HepG2 (cell line): ENCODE measurements around the gene SLC1A2. TPM values are rescaled to one million over a fixed set of nuclear protein-coding genes. Genes with fewer than 3 reads are reported as not detected.

Experiments
- ATAC-seq: fragments of 200-7000 bp; cut with Tn5 transposase; 3 replicates; pipeline ENCODE4 v1.9.1; 2020; ENCODE audit warnings: mild to moderate bottlenecking, moderate library complexity
- BruUV-seq: library from RNA; stranded (reverse); fragments of 400-500 nt; replicated peaks from 2 replicates; lab custom pipeline; 2021; lab: Mats Ljungman, UMichigan
- CTCF ChIA-PET: fragments of 300-600 bp; formaldehyde crosslinking; extraction: SDS; loops from one replicate; lab custom pipeline; 2021; ENCODE audit warnings: low total read pairs, inconsistent platforms, low intra/inter-chr PET ratio; lab: Yijun Ruan, JAX
- POLR2A ChIA-PET: fragments of 350-600 bp; sonication (Branson Sonifier 250); formaldehyde crosslinking; loops from one replicate; lab custom pipeline; 2020; ENCODE audit warnings: antibody characterized with exemption, inconsistent platforms; lab: Yijun Ruan, JAX
- DNase-seq: peaks from one replicate; pipeline ENCODE4 v3.0.0-alpha.2; 2015; ENCODE audit warnings: low spot score
- FAIRE-seq: peaks from 3 replicates; lab custom pipeline; 2011; peaks lifted over from hg19 to GRCh38; lab: Jason Lieb, UNC
- H2AFZ ChIP-seq: one replicate; pipeline ENCODE4 v1.6.1; 2011; ENCODE audit warnings: low read length, inconsistent platforms
- H3K27ac ChIP-seq: fragments of 300-600 bp; 3 replicates; pipeline ENCODE4 v1.8.0; 2011; ENCODE audit warnings: mixed run types, mild to moderate bottlenecking, mixed read lengths, low read length, inconsistent platforms; ENCODE audit not compliant: insufficient read depth; ENCODE audit errors: extremely low read length
- H3K27me3 ChIP-seq, 2 experiments: fragments of 200-600 bp in 1 of 2; 2 replicates in 1 of 2; 3 replicates in 1 of 2; pipeline versions ENCODE4 v1.6.0 to v1.8.0; 2011; ENCODE audit warnings: low read length in 2 of 2, mild to moderate bottlenecking in 2 of 2, moderate library complexity in 2 of 2, inconsistent platforms in 1 of 2; ENCODE audit not compliant: insufficient read depth in 2 of 2, control insufficient read depth in 1 of 2
- H3K36me3 ChIP-seq, 2 experiments: fragments of 200-600 bp in 1 of 2; replicated peaks in 1 of 2; 2 replicates in 1 of 2; 3 replicates in 1 of 2; pipeline versions ENCODE4 v1.5.1 to v1.8.0; 2011; ENCODE audit warnings: low read length in 2 of 2, inconsistent platforms in 1 of 2; ENCODE audit not compliant: insufficient read depth in 2 of 2, control insufficient read depth in 1 of 2
- H3K4me1 ChIP-seq: 2 replicates; pipeline ENCODE4 v1.5.1; 2012; ENCODE audit warnings: low read length, inconsistent platforms; ENCODE audit not compliant: insufficient read depth
- H3K4me2 ChIP-seq: 2 replicates; pipeline ENCODE4 v1.6.0; 2011; ENCODE audit warnings: low read depth, low read length, inconsistent platforms
- H3K4me3 ChIP-seq, 3 experiments: fragments of 200-600 bp in 1 of 3; sonication (generic), shearing (Covaris generic) in 1 of 3; replicated peaks in 1 of 3; 2 replicates each; pipeline ENCODE4 v1.5.1; 2011 to 2016; ENCODE audit warnings: low read length in 3 of 3, inconsistent platforms in 2 of 3, low read depth in 2 of 3, mild to moderate bottlenecking in 2 of 3, control low read depth in 1 of 3, mixed read lengths in 1 of 3; ENCODE audit not compliant: insufficient read depth in 1 of 3
- H3K79me2 ChIP-seq: one replicate; pipeline ENCODE4 v1.6.1; 2011; ENCODE audit warnings: low read length, inconsistent platforms; ENCODE audit not compliant: insufficient read depth
- H3K9ac ChIP-seq: 2 replicates; pipeline ENCODE4 v1.6.0; 2011; ENCODE audit warnings: mild to moderate bottlenecking, low read depth, low read length, inconsistent platforms; ENCODE audit not compliant: insufficient read depth
- H3K9me3 ChIP-seq: 2 replicates; pipeline ENCODE4 v1.5.1; 2012; ENCODE audit warnings: mild to moderate bottlenecking, low read length
- H4K20me1 ChIP-seq: 2 replicates; pipeline ENCODE4 v1.6.0; 2011; ENCODE audit warnings: inconsistent platforms, mild to moderate bottlenecking, low read length, moderate library complexity; ENCODE audit not compliant: insufficient read depth
- CENPT ChIP-seq: sonication (generic); formaldehyde crosslinking; IDR thresholded peaks from 2 replicates; pipeline ENCODE4 v1.8.0; 2022; ENCODE audit warnings: low read depth, mild to moderate bottlenecking, moderate library complexity, missing genetic modification reagents
- CREB1 ChIP-seq, 2 experiments: fragments of 450-650 bp in 1 of 2; IDR thresholded peaks; 2 replicates each; pipeline ENCODE4 v1.6.1; 2016 to 2017; ENCODE audit warnings: control low read depth in 1 of 2, mild to moderate bottlenecking in 1 of 2, missing compliant biosample characterization in 1 of 2, missing genetic modification characterization in 1 of 2
- KAT8 ChIP-seq: IDR thresholded peaks from 2 replicates; pipeline ENCODE4 v1.6.1; 2016; ENCODE audit warnings: missing genetic modification reagents, missing compliant biosample characterization
- SMAD1 ChIP-seq: sonication (generic); formaldehyde crosslinking; IDR thresholded peaks from 2 replicates; pipeline ENCODE4 v1.4.0; 2020; ENCODE audit warnings: missing genetic modification reagents, low read depth, mild to moderate bottlenecking, borderline replicate concordance
- ZBTB25 ChIP-seq: IDR thresholded peaks from 2 replicates; pipeline ENCODE4 v1.6.1; 2018; ENCODE audit warnings: missing genetic modification reagents
- ZNF383 ChIP-seq: sonication (generic); formaldehyde crosslinking; IDR thresholded peaks from 2 replicates; pipeline ENCODE4 v1.4.0; 2020; ENCODE audit warnings: missing genetic modification reagents, mild to moderate bottlenecking, borderline replicate concordance
- ZNF703 ChIP-seq: sonication (generic); formaldehyde crosslinking; IDR thresholded peaks from 2 replicates; pipeline ENCODE4 v1.5.1; 2020; ENCODE audit warnings: missing genetic modification reagents, mild to moderate bottlenecking, moderate library complexity, borderline replicate concordance
- ZSCAN21 ChIP-seq: sonication (generic); formaldehyde crosslinking; IDR thresholded peaks from 2 replicates; pipeline ENCODE4 v1.8.0; 2022; ENCODE audit warnings: mild to moderate bottlenecking, missing genetic modification reagents, moderate library complexity, borderline replicate concordance
- WGBS: methylation state at CpG from one replicate; pipeline ENCODE4 v1.1.6; 2017; ENCODE audit warnings: low lambda C conversion rate; 5-methylcytosine and 5-hydroxymethylcytosine counted together
- in situ Hi-C: cut with HindIII; loops from 2 replicates; pipeline ENCODE4 v1.10.0; 2017; ENCODE audit warnings: low pct_unique_long_range_greater_than_20kb; ENCODE audit not compliant: extremely low pct_ligation_motif_present
- intact Hi-C: fragments of 100-400 bp; cut with micrococcal nuclease; formaldehyde crosslinking; loops from one replicate; pipeline ENCODE4 v1.10.0; 2022; ENCODE audit not compliant: unreplicated experiment
- polyA plus RNA-seq, 8 experiments: library from polyadenylated mRNA; depleted of rRNA in 3 of 8; stranded (reverse) in 7 of 8; unstranded in 1 of 8; fragments of >200 nt; fragmentation: Illumina TruSeq in 4 of 8; extraction: Trizol in 4 of 8; gene quantifications; 2 replicates each; pipeline versions ENCODE4 v1.2.1 to v1.2.3, GENCODE V29; 2011 to 2016; ENCODE audit warnings: low read depth in 4 of 8, missing spikeins in 1 of 8, mixed read lengths in 1 of 8; ENCODE audit not compliant: insufficient read depth in 1 of 8
- total RNA-seq, 5 experiments: library from RNA; depleted of rRNA; stranded (reverse); fragments of >200 nt; fragmentation: Illumina TruSeq; extraction: Trizol; gene quantifications; 2 replicates each; pipeline ENCODE4 v1.2.3, GENCODE V29; 2016; ENCODE audit warnings: low read depth in 1 of 5
- TF ChIP-seq, protein P1 (sequence below): sonication (generic); formaldehyde crosslinking; IDR thresholded peaks from 2 replicates; pipeline ENCODE4 v1.4.0; 2020; ENCODE audit warnings: mild to moderate bottlenecking, missing genetic modification reagents, borderline replicate concordance

SLC1A2 gene
- total and polyA plus RNA-seq, 2 of the 13 experiments (the other 11 are each of a cell fraction or from before 2014, with no cell fraction given), result 23.2 to 43.2 TPM

DNA sequence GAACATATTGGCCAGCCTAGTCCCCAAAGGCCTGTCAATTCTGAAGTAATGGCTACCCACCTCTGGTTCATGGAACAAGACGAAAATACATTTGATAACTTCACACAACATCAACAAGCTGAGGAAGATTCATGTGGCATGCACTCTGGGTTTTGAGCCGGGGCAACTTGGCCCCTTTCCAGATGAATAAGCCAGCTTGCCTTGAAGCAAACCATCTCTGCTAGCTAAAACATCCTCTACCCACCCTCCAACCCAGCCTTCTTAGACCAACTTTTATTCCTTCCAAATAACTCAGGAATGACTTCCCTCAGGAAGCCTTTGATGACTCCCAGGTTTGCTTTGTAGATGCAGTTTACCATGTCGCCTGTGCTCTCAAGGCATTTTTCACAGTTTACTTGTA, 94.4 kb downstream of the SLC1A2 start:
- POLR2A ChIA-PET, result no interaction called here
- Histone ChIP-seq H4K20me1 (no peaks in the 10 kb centered on the region), H3K4me2 (no peak overlapping the region), H3K9me3 (no peaks in the 10 kb centered on the region), H3K9ac (no peak overlapping the region), H3K4me1 (no peaks in the 10 kb centered on the region)
- FAIRE-seq (no peak), DNase-seq (no peak)
- intact Hi-C loops, result no loop called here
- TF ChIP-seq ZSCAN21, result no peak
- TF ChIP-seq, protein P1, sequence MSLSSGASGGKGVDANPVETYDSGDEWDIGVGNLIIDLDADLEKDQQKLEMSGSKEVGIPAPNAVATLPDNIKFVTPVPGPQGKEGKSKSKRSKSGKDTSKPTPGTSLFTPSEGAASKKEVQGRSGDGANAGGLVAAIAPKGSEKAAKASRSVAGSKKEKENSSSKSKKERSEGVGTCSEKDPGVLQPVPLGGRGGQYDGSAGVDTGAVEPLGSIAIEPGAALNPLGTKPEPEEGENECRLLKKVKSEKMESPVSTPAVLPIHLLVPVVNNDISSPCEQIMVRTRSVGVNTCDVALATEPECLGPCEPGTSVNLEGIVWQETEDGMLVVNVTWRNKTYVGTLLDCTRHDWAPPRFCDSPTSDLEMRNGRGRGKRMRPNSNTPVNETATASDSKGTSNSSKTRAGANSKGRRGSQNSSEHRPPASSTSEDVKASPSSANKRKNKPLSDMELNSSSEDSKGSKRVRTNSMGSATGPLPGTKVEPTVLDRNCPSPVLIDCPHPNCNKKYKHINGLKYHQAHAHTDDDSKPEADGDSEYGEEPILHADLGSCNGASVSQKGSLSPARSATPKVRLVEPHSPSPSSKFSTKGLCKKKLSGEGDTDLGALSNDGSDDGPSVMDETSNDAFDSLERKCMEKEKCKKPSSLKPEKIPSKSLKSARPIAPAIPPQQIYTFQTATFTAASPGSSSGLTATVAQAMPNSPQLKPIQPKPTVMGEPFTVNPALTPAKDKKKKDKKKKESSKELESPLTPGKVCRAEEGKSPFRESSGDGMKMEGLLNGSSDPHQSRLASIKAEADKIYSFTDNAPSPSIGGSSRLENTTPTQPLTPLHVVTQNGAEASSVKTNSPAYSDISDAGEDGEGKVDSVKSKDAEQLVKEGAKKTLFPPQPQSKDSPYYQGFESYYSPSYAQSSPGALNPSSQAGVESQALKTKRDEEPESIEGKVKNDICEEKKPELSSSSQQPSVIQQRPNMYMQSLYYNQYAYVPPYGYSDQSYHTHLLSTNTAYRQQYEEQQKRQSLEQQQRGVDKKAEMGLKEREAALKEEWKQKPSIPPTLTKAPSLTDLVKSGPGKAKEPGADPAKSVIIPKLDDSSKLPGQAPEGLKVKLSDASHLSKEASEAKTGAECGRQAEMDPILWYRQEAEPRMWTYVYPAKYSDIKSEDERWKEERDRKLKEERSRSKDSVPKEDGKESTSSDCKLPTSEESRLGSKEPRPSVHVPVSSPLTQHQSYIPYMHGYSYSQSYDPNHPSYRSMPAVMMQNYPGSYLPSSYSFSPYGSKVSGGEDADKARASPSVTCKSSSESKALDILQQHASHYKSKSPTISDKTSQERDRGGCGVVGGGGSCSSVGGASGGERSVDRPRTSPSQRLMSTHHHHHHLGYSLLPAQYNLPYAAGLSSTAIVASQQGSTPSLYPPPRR (CRISPR knock-in tag), result no peak
- no peak for TF ChIP-seq CENPT (CRISPR knock-in tag)
- no peak for TF ChIP-seq KAT8 (CRISPR knock-in tag)
- TF ChIP-seq CREB1 (IDR thresholded peaks at IDR 0.05), result no peak
- TF ChIP-seq CREB1 (CRISPR knock-in tag; IDR thresholded peaks at IDR 0.05), result no peak
- no peak for TF ChIP-seq ZNF383
- no peak for TF ChIP-seq SMAD1
- TF ChIP-seq ZBTB25, result no peak
- no peak for TF ChIP-seq ZNF703 (CRISPR knock-in tag)
- TF ChIP-seq, all 625 proteins: peak for 0
- ATAC-seq, result no peak
- CTCF ChIA-PET, result no interaction called here
- no TSS peak for BruUV-seq
- Histone ChIP-seq H2AFZ (no peak overlapping the region), H3K4me3 (no peak overlapping the region), H3K27ac (no peak overlapping the region), H3K27me3 (no peaks in the 10 kb centered on the region), H3K79me2 (no peaks in the 10 kb centered on the region), H3K36me3 (peaks cover 1 to 13% of the 10 kb centered on the region in 2 experiments; a peak in 1 of 5 replicates)
- in situ Hi-C loops, result no loop called here
- WGBS, result 92% methylated on average over 3 of the region's 3 CpGs
